Tibial nerve (tissue), 3 donors: ENCODE measurements around the gene MYO1D.

Source experiments
- POLR2A ChIP-seq, 2 donors: fragments of 450-650 bp; IDR thresholded peaks; one replicate each; pipeline ENCODE4 v1.6.1; 2017; ENCODE audit warnings: antibody characterized with exemption in 2 of 2, mild to moderate bottlenecking in 2 of 2, moderate library complexity in 2 of 2
- TF ChIP-seq, protein P1 (sequence below), 5 experiments: fragments of 200-600 bp in 3 of 5; fragments of 450-650 bp in 2 of 5; sonication (generic) in 3 of 5; IDR thresholded peaks; one replicate each; pipeline ENCODE4 v1.5.1; 2016 to 2019; ENCODE audit warnings: antibody characterized with exemption in 5 of 5, mild to moderate bottlenecking in 3 of 5, moderate library complexity in 2 of 5

DNA sequence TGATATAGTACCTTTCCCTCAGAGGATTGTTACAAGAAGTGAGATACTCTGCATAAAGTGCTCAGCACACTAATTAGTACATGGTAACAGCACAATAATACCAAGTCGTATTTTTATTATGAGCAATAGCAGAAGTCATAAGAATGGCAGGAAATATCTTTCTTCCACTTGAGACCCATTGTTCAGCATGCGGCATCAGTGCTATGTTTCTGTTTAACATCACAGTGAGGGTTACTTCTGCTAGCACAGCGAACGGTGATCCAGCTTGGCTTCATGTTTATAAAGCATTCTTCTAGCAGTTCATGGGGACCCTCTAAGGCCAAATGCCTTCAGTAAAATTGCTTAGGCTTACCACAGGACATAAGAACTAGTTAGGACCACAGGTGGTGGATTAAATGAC lies 83.1 kb downstream of the MYO1D start:
- TF ChIP-seq, protein P1, sequence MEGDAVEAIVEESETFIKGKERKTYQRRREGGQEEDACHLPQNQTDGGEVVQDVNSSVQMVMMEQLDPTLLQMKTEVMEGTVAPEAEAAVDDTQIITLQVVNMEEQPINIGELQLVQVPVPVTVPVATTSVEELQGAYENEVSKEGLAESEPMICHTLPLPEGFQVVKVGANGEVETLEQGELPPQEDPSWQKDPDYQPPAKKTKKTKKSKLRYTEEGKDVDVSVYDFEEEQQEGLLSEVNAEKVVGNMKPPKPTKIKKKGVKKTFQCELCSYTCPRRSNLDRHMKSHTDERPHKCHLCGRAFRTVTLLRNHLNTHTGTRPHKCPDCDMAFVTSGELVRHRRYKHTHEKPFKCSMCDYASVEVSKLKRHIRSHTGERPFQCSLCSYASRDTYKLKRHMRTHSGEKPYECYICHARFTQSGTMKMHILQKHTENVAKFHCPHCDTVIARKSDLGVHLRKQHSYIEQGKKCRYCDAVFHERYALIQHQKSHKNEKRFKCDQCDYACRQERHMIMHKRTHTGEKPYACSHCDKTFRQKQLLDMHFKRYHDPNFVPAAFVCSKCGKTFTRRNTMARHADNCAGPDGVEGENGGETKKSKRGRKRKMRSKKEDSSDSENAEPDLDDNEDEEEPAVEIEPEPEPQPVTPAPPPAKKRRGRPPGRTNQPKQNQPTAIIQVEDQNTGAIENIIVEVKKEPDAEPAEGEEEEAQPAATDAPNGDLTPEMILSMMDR (IDR thresholded peaks at IDR 0.05): no peak
- no peak for TF ChIP-seq POLR2A (IDR thresholded peaks at IDR 0.05)
